Pancreas (tissue), 10 donors: ENCODE data around the gene ZBP1. TPM values are rescaled to one million over a fixed set of nuclear protein-coding genes. Genes with fewer than 3 reads are reported as not detected.

Experiments
- ATAC-seq, 4 donors: fragments of 200-7000 bp; cut with Tn5 transposase; one replicate each; pipeline versions ENCODE4 v1.8.0 to v1.9.1; 2020; ENCODE audit warnings: mild to moderate bottlenecking in 4 of 4, moderate library complexity in 4 of 4
- DNase-seq, 6 donors: peaks; one replicate each; pipeline ENCODE4 v3.0.0-alpha.2; 2020
- FAIRE-seq: peaks from 2 replicates; lab custom pipeline; 2012; peaks lifted over from hg19 to GRCh38; lab: Jason Lieb, UNC
- H3K27ac ChIP-seq, 4 donors: fragments of 200-600 bp; sonication (generic); 1 replicate in 3 of 4; 2 replicates in 1 of 4; pipeline versions ENCODE4 v1.5.0 to v1.8.0; 2020
- H3K27me3 ChIP-seq, 4 donors: fragments of 200-600 bp; one replicate each; pipeline ENCODE4 v1.8.0; 2021
- H3K36me3 ChIP-seq, 3 donors: fragments of 200-600 bp; sonication (generic) in 1 of 3; one replicate each; pipeline versions ENCODE4 v1.5.0 to v1.8.0; 2020 to 2021
- H3K4me1 ChIP-seq, 3 donors: fragments of 200-600 bp; one replicate each; pipeline ENCODE4 v1.8.0; 2021
- H3K4me3 ChIP-seq, 4 donors: fragments of 200-600 bp; sonication (generic) in 2 of 4; one replicate each; pipeline versions ENCODE4 v1.5.0 to v1.8.0; 2020 to 2021
- H3K9me3 ChIP-seq, 4 donors: fragments of 200-600 bp; one replicate each; pipeline ENCODE4 v1.8.0; 2021
- WGBS, 2 donors: extraction: QIAGEN DNeasy Blood & Tissue Kit; methylation state at CpG; one replicate each; pipeline ENCODE4 v1.1.7; 2013; 5-methylcytosine and 5-hydroxymethylcytosine counted together
- intact Hi-C, 3 donors: fragments of 100-400 bp; cut with DNase I; formaldehyde crosslinking; loops; one replicate each; pipeline versions ENCODE4 v1.11.1 to v1.14.2; 2022
- polyA plus RNA-seq, 2 donors: library from polyadenylated mRNA; stranded (reverse); fragments of 200-250 nt; gene quantifications; one replicate each; pipeline ENCODE4 v1.2.3, GENCODE V29; 2013
- total RNA-seq, 6 donors: library from RNA; stranded (reverse); fragmentation: NEBNext Ultra II Directional in 4 of 6; extraction: Animal tissue kit (Norgen Biotek cat#: 25700) in 4 of 6; gene quantifications; one replicate each; pipeline versions ENCODE4 v1.2.1 to v1.2.4, GENCODE V29; 2021 to 2023
- TF ChIP-seq, protein P1 (sequence below), 4 donors: fragments of 200-600 bp; sonication (generic) in 3 of 4; IDR thresholded peaks; one replicate each; pipeline versions ENCODE4 v1.5.0 to v1.8.0; 2021; ENCODE audit warnings: antibody characterized with exemption in 4 of 4
- donor health status: healthy with polysubstance abuse.
- donor health status: DM: no; HTN: no; CAD: no; lungs with moderate emphysema.
- donor health status: DM: no; HTN: no; CAD: no.
- donor health status: control.
- donor health status: control.
- donor health status: Bipolar disorder and iron deficiency.
- donor health status: DM: yes; HTN: yes; CAD: no.
- donor health status: DM: no; HTN: no; CAD: no.
- donor health status: DM: no; HTN: no; CAD: no.
- donor health status: DM: yes; HTN: yes; CAD: no.

ZBP1 gene
- total and polyA plus RNA-seq, 8 donors = 0.09 to 0.90 (median 0.17) TPM; not detected in 3

DNA sequence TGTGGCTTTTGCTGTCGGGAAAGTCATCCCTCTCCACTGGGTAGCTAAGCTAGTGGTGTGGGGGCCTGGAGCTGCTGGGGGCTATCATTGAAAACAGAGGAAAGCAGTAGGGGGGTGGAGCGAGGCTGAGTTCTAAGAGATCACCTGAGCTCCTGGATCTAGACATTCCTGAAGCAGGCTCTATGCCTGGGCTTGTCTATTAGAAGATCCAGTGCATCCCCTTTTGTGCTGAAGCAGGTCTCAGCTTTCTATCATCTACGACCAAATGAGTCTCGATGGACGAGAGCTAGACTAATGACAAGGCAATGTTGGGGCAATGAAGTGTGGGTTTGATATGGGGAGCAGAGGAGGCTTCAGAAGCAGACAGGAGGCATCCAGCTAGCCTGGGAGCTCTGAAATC, 18.5 kb downstream of the ZBP1 start:
- Histone ChIP-seq H3K9me3 (no peaks in the 10 kb centered on the region), H3K27ac (no peak overlapping the region), H3K4me1 (no peaks in the 10 kb centered on the region), H3K36me3 (no peaks in the 10 kb centered on the region), H3K27me3 (no peaks in the 10 kb centered on the region), H3K4me3 (no peak overlapping the region)
- no peak for ATAC-seq
- FAIRE-seq = no peak
- no peak for DNase-seq
- intact Hi-C loops = no loop called here
- WGBS, 2 donors = 62 to 72% methylated on average over 5 of the region's 5 CpGs
- TF ChIP-seq, protein P1, sequence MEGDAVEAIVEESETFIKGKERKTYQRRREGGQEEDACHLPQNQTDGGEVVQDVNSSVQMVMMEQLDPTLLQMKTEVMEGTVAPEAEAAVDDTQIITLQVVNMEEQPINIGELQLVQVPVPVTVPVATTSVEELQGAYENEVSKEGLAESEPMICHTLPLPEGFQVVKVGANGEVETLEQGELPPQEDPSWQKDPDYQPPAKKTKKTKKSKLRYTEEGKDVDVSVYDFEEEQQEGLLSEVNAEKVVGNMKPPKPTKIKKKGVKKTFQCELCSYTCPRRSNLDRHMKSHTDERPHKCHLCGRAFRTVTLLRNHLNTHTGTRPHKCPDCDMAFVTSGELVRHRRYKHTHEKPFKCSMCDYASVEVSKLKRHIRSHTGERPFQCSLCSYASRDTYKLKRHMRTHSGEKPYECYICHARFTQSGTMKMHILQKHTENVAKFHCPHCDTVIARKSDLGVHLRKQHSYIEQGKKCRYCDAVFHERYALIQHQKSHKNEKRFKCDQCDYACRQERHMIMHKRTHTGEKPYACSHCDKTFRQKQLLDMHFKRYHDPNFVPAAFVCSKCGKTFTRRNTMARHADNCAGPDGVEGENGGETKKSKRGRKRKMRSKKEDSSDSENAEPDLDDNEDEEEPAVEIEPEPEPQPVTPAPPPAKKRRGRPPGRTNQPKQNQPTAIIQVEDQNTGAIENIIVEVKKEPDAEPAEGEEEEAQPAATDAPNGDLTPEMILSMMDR (IDR thresholded peaks at IDR 0.05) = no peak

DNA sequence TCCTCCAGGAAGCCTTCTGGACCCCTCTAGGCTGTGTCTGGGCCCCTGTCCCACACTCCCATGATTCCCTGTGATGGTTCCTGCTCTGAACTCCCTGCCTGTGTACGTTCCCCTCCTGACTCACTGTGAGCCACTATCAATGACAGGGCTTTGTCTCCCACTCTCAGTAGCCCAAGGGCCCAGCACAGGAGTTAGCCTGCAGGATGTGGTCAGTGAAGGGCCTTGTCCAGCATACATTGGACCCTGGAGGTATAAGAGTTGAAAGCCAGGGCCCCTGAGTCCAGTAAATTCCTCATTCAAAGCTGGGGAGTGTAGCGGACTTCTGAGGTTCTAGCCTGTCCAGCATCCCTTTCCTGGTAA, 19.0 kb downstream of the ZBP1 start:
- intact Hi-C loops = no loop called here
- Histone ChIP-seq H3K4me1 (no peaks in the 10 kb centered on the region), H3K27me3 (no peaks in the 10 kb centered on the region), H3K27ac (no peak overlapping the region), H3K4me3 (no peak overlapping the region), H3K9me3 (no peaks in the 10 kb centered on the region), H3K36me3 (no peaks in the 10 kb centered on the region)
- WGBS, 2 donors = 73% methylated on average over 2 of the region's 2 CpGs
- no peak for FAIRE-seq
- no peak for ATAC-seq
- TF ChIP-seq, protein P1 (IDR thresholded peaks at IDR 0.05) = no peak
- peak in 1 of 6 donors; percentile 0 for DNase-seq

DNA sequence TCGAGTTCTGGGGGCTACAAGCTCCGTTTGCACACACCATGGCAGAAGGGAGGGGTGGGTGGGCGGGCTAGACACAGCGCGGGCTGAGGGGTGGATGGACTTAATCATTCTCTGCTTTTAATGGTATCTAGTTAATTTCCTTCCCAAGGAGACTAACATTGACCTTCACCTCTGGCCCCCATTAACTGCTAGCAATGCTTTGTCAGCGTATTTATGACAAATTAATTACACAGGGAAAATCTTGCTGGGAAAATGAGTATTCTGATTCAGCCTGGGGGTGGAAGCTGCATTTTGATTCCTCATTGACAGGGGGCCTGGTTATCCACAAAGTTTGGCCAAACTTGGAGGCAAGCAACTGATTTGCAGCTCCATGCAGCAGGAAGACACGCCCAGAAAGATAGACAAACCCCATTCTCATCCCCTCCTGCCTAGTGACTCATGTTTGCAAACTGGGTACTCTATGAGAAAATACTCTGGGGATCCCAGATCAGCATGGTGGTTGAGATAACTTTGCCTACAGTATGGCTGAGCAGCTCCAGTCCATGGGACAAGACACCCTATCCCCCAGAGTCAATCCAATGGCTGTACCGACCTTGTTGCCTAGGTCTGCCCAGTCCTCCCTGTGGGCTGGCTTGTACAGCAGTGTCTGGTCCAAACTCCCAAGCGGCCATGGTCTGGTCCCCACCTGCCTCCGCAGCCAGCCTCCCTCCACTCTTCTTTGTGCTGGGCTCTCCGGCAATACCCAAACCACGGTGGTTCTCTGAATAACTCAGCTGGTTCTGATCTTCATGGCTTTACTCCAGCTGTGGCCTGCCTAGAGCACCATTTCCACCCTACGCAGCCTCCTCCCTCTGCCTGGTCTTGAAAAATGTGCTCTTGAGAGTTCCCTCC, 19.7 kb downstream of the ZBP1 start:
- TF ChIP-seq, protein P1 (IDR thresholded peaks at IDR 0.05) = no peak

DNA sequence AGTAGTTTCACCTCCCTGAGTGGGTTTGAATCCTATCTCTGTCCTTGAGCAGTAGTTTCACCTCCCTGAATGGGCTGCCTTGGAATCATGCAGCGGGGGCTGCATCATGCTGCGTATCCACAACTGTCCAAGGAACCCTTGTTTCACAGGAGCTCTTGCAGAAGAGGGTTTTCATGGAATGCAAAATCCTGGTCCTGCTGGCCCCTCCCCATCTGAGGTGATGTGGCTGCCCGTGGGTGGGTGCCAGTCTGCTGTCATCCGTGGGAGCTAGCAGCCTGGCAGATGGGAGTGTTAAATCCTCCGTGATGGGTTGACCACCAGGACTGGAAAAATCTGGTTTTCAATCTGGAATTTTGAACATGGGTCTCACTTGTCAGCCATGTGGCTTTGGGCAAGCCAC, 21.7 kb downstream of the ZBP1 start:
- intact Hi-C loops = loop anchor here in 2 of 3 donors (5.0 kb wide), 2 partner anchors 609 to 614 kb away; no protein-coding TSS in a partner anchor
- no peak for FAIRE-seq
- H3K4me1 ChIP-seq = no peaks in the 10 kb centered on the region
- no peaks in the 10 kb centered on the region for H3K9me3 ChIP-seq
- 72 to 84% methylated on average over 5 of the region's 5 CpGs for WGBS, 2 donors
- TF ChIP-seq, protein P1 (IDR thresholded peaks at IDR 0.05) = no peak
- H3K36me3 ChIP-seq = no peaks in the 10 kb centered on the region
- H3K27ac ChIP-seq = no peak overlapping the region
- H3K4me3 ChIP-seq = no peak overlapping the region
- no peak for ATAC-seq
- peak in 1 of 6 donors; percentile 5 for DNase-seq
- H3K27me3 ChIP-seq = no peaks in the 10 kb centered on the region

More for the DNA sequence above, 19.7 kb downstream of the ZBP1 start:
- Histone ChIP-seq H3K4me1 (no peaks in the 10 kb centered on the region), H3K27ac (no peak overlapping the region), H3K4me3 (no peak overlapping the region), H3K9me3 (no peaks in the 10 kb centered on the region), H3K36me3 (no peaks in the 10 kb centered on the region), H3K27me3 (no peaks in the 10 kb centered on the region)
- ATAC-seq (no peak), DNase-seq (peak in 2 of 6 donors; percentile 3 to 32), FAIRE-seq (no peak)
- intact Hi-C loops = no loop called here
- WGBS, 2 donors = 53 to 58% methylated on average over 13 of the region's 13 CpGs

DNA sequence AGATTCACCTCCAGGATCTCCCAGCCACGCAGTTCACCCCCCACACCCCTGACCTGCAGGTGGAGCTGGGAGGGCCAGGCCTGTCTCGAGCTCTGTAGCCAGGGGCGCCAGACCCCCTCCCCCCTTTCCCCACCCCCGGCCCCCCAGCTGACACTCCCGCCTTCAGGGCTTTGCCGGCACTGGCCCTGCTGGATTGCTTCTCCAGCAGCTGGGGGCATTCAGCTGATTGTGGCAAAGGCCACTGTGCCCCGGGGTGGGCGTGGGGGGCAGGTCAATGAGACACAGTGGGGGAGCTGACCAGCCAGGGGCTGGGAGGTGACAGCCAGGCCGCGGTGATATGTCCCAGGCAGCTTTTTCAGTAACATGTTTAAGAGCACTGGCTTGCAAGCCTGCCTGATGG, 22.2 kb downstream of the ZBP1 start:
- no peaks in the 10 kb centered on the region for H3K36me3 ChIP-seq
- no peaks in the 10 kb centered on the region for H3K9me3 ChIP-seq
- no peaks in the 10 kb centered on the region for H3K27me3 ChIP-seq
- DNase-seq (peak in 2 of 6 donors; percentile 12 to 31), ATAC-seq (no peak), FAIRE-seq (no peak)
- H3K4me3 ChIP-seq = no peak overlapping the region
- 46 to 53% methylated on average over 8 to 10 of the region's 10 CpGs for WGBS, 2 donors
- no peaks in the 10 kb centered on the region for H3K4me1 ChIP-seq
- H3K27ac ChIP-seq = no peak overlapping the region
- intact Hi-C loops = loop anchor here in 2 of 3 donors (5.0 kb wide), 2 partner anchors 609 to 614 kb away; no protein-coding TSS in a partner anchor
- TF ChIP-seq, protein P1 (IDR thresholded peaks at IDR 0.05) = no peak
